HG03135 (cell line): ENCODE measurements around the gene PAMR1.
"Not testable (repeated sequence)": the region's sequence is repeated elsewhere in the genome, so short reads cannot be mapped to it uniquely, and the experiment has no call there.

ENCODE experiments used
- ATAC-seq: cut with Tn5 transposase; IDR thresholded peaks from one replicate; pipeline ENCODE4 v1.9.1; 2021; ENCODE audit warnings: mild to moderate bottlenecking, moderate library complexity; ENCODE audit not compliant: unreplicated experiment

The PAMR1 gene

DNA sequence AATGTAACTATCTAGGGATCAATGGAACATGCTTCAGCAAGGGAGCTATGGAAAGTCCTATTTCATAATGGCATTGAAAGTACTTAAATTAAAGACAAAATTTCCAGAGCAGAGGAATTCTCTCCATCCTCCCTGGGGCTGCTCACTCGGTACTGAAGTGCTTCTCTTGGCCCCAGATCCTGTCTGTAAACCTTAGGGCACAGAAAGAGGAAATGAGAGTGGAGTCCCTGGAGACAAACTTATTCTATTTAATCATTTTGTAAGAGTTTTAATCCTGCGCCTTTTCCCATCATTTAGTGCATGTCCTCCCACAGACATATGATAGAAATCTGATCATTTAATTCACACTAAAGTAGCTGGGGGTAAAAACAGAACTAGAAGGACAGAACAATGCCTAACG, 20.9 kb upstream of the PAMR1 start:
- no peak for ATAC-seq

DNA sequence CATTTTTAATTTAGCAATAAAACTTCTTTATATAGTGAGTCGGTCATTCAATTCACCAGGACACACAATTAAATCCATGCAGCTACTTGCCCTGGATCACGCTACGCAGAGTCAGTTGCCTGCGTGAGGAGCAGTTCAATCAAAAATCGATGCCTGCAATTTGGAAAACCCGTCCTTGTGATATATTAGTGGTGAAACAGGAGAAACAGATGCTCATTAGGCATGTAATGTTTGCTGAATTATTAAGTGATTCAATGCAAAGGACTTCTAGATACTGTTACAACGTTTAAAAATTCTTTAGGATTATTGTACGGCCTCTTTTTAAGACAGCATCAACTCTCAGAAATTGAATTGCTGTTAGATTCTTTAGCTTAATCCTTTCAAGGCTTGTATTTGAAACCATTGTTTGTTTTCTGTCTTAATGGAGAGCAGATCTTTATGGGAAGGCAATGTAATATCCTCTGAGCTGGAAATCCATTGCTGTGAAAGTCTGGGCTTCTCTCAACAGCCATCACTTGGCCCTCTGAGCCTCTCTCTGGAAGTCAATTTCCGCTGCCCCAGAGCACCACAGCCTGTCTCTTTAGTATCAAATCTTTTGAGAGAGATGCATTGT, 20.1 kb upstream of the PAMR1 start:
- no peak for ATAC-seq

DNA sequence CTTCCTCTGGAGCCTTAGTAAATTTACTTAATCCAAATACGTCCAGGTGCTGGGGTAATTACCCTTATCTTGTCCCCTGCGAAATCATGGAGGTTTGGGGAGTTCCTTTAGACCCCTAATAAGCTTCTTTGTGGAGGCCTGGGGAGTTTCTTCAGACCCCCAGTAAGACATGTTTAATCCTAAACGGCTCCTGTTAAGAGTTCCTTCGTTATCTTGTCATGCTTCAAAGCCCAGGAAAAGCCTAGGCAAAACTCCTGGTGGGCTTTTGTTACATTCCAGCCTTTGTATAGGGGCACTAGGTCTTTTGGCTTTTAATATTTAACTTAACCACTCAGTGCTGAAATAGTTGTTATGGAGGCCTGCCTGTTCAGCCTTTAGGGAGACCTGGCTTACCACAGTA, 18.1 kb upstream of the PAMR1 start:
- ATAC-seq, result no peak

DNA sequence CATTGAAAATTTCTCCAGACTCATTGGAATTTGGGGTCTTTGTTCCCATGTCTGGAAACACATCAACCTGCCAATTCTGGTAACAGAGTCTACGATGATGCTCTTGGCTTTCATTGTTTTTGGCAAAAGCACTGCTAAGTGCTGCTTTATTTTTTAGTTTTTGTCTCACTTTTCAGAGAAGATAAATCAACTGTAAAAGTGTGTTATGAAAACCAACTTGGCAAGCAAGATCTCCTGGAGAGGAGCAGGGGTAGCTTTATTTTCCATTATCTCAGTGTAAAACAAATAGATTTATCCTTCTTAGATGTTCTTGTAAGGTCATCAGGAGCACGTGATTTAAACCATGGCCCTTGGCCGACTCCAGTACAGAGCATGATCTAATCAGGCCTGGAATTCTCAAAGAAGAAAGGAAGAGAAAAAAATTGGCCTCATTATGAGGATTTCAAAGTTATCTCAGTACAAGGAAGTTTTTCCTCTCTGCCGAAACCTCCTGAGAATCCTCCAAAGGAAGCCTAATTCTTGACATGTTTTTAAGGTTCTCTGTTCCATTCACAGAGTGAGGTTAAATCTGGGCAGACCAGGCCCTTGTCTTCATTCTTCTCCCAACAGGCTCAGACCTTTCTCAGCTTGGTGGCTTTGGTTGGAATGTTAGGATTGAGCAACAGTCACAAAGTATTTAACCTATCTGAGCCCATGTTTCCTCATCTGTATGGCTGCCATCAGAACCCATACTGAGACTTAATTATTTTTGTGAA, 16.4 kb upstream of the PAMR1 start:
- no peak for ATAC-seq

DNA sequence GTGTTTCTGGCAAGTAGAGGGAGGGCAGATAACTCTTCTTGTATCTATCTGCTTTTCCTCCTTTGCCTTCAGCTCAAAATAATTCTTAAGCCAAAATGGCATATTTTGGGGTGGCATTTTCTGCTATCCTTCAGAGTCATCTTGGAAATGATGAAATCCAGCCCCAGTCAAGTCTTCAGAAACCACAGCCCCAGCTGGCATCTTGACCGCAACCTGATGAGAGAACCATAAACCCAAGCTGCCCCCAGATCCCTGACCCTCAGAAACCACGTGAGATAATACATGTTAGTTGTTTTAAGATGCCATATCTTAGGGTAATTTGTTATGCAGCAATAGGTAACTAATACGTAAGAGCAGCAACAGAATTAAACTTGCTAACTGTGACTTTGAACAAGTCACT, 15.1 kb upstream of the PAMR1 start:
- no peak for ATAC-seq

DNA sequence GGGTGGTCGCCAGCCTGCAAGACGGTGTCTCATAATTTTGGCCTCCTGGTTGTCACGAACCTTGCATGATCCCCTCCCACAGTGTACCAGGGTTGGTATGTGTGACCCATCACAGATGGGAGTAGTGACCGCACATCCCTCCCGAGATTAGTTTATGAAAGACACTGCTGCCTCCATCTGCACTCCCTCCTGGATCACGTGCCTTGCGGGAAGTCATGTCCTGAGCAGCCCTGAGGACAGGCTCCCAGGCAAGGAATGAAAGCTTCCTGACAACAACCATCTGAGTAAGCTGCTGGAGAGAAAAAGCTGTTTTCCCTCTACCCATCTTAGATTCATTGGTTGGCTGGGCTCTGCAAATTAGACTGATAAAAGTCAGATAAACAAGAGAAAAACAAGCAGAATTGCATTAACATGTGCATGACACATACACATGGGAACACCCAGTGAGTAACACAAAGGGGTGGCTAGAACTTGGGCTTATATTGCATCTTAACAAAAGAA, 14.4 kb upstream of the PAMR1 start:
- ATAC-seq, result no peak

DNA sequence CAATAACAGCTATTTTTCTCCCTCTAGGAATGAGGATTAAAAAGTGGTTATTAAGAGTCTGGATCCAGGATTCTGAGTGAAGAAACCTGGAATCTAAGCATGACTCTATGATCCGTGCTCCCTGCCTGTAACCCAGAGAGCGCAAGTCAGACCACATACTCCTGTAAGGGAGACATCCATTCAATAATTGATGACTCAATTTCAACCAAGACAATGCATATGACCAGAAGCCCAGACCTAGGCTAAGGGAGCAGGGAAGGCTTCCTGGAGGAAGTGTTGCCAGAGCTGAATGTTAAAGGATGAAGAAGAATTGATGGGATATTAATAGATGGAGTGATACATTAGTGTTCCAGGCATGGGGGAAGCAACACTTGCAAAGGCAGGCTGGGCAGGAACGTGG, 13.8 kb upstream of the PAMR1 start:
- no peak for ATAC-seq

DNA sequence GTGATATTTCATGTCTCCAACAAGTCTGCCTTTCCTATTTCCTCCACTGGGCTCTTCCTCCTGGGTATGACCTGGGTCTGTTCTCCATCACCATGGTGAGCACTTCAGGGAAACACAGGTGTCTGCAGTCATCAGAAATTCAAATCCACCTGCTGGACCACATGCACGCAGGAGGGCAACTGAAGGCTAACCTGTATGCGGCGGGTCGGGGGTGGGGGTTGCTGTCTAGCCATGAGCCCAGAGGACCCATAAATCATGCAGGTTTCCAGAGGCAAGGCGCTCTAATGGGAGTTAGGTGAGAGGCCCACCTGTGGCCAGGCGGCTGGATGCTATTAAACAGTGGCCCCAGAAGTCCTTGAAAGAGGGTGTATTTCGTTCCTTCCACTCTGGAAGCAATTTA, 11.1 kb upstream of the PAMR1 start:
- no peak for ATAC-seq

DNA sequence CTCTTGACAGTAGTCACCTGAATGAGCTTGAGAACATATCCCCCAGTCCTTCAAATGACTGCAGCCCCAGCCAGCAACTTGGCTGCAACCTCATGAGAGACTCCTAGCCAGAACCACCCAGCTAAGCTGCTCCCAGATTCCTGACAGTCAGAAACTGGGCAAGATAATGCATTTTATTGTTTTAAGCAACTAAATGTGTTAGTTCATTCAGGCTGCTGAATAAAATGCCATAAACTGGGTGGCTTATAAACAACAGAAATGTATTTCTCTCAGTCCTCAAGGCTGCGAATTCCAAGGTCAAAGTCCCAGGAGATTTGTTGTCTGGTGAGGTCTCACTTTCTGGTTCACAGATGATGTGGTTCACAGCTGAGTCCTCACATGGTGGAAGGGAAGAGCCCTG, 5.8 kb upstream of the PAMR1 start:
- ATAC-seq, result no peak

DNA sequence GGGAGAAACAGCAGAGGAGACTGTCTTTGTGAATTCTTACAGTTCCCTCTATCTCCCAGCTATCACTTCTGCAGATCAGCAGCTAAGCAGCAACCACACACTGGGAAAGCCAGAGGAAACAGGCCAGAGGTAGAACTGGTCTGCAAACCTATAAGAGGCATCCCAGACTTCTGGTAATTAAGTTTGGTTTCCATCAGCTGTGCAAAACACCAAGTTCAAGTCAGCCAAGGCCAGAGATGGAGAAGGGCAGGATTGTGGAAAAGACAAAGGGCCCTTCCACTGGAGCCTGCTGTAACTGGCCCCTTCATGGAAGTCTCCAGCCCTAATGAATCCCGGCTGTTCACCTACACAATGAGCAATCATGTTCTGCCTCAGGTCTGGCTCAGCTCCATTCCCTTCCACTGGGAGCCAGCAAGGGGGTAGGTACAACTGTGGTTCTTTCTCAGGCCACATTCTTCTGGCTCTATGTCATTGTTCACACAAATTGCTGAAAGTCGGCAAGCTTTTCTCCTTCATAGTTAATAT, 4.6 kb upstream of the PAMR1 start:
- no peak for ATAC-seq

DNA sequence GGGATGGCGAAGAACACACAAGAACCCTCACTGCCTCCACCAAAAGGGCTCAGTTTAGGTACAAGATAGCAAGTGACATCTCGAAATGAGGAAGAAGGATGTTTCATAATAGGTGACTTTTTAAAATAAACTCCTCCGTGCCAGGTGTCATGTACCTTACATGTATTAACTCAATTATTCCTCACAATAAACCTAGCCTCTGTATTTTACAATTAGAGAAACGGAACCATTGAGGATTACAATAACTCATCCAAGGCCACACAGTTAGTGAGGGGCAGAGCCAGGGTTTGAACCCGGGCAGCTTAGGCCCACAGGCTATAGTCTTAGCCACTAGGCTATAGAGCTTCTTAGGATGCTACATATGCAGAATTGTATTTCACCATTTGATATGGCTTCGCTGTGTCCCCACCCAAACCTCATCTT, 965 bp upstream of the PAMR1 start:
- ATAC-seq, result no peak

DNA sequence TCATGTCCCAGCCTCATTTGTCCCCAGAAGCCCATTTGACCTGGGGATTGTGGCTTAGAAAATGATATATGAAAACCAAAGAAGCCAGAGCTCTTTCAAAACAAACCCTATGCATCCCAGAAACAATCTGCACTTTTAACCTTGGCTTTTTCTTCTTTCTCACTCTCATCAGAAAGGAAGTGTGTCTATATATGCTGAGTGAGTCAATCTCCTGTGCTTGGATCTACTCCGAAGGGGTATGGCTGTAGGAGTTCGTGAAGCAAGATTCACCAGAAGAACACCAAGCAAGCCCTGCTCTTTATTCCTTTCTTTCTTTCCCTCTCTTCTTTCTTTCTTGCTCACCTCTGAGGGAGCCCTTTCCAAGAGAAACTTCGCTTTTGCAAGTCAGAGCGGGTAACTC, 636 bp downstream of the PAMR1 start:
- ATAC-seq, result no peak

DNA sequence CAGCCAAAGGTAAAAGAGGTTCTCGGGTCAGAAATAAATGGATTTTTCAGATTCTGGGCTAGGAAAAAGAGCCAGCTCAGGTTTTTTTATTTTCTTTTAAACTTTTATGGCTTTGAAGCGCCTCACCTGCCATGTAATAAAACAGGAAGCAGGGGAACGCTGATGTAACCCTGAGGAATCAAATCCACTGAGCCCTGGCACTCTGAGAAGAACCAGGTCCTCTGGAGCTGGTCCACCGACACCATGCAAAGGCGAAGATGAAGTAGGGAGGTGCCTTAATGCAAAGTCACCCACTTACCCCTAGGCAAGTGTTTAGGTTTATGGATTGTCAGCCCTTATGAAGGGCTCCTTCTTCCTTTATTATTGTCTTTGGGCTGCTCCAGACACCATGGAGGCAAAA, 1.6 kb downstream of the PAMR1 start:
- no peak for ATAC-seq

DNA sequence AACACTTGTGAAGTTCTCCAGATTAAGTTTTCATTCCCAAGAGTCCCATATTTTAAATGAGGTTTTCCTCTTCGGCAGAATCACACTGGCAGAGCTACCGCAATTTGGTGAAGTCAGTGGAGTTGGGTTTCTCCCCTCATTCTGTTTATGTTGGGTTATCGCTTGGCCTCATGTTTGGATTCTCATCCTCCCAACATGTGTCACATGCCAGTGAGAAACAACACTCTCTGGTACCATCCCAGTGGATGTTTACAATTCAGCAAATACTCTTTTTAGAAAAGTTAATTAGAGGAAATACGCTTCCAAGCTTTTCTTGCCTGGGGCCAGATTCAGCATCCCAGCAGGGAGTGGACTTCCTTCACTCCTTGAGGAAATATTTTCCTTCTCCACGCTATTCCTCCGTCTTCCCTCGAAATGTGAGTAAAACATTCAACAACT, 2.1 kb downstream of the PAMR1 start:
- no peak for ATAC-seq

DNA sequence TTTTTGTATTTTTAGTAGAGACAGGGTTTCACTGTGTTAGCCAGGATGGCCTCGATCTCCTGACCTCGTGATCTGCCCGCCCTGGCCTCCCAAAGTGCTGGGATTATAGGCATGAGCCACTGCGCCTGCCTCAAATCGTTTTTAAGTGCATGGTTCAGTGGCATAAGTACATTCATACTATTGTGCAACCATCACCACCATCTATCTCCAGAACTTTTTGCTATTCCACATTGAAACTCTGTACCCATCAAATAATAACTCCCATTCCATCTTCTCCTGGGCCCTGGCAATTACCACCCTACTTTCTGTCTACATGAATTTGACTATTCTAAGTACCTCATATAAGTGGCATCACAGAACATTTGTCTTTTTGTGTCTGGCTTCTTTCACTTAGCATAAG, 3.3 kb downstream of the PAMR1 start:
- not testable (repeated sequence) for ATAC-seq

DNA sequence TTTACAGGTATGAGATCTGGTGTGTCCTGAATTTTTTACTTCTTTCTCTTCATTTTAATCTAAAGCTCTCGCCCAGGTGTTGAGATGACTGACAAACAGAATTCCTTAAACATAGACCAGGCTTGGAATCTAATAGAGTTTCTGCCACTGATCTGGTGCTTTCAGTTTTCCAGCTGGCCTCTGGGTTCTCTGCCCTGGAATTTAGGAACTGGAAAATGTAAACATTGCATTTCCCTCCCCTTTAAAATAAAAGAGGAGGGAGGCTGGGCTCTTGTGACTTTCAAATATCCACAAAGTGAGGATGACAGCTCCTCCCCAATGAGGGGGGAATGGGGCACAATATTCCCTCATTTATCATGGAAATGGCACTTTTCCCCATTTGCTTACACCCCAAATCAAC, 5.0 kb downstream of the PAMR1 start:
- ATAC-seq, result no peak

DNA sequence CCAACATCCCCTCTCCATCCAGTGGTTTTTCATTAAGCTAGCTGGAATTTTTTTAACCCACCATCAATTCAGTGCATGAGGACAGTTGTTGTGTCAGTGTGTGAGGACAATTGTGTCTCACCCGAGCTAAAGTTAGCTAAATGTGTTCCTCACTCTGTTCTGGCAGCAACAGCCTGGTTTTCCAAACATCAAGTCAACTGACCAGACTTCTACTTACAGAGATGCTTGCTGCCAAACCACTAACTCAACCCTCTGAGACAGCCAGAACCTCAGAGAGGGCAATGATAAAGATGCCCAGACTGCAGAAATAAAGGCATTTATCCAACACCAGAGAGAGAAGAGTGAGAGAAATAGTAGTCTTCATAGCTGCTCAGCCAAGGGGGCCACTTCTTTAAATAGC, 6.7 kb downstream of the PAMR1 start:
- no peak for ATAC-seq

DNA sequence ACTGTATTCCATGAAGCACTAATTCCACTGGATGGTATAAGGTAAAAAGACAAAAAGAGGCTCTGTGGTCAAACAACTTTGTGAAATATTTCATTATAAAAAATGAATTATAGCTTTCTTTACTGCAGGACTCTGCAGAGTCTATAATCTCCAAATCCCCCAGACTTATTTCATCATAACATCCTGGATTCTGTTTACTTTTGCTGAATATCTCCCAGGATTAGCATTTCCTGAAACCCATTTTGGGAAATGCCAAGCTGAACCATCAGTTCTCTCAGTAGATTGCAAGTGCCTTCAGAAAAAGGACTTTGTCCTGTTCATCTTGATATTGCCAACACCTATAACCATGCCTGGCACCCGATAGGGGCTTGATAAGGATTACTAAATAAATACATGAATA, 7.9 kb downstream of the PAMR1 start:
- no peak for ATAC-seq

DNA sequence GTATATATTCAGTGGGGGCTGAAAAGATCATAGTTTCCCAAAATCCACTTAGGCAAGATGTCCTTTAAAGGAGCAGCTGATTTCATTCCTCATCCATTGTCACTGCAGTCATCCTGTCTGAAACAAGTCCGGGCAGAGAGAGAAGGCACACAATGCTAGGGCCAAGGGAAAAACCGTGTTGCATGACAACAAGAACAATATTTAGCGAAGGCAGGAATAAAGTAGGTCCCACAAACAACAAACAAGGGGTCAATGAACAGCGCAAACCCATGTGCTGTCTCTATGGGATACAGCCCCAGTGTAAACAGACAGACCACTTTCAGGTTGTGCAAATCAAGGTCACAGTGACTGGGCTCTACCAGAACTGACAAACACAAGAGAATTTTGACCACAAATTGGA, 9.0 kb downstream of the PAMR1 start:
- no peak for ATAC-seq

DNA sequence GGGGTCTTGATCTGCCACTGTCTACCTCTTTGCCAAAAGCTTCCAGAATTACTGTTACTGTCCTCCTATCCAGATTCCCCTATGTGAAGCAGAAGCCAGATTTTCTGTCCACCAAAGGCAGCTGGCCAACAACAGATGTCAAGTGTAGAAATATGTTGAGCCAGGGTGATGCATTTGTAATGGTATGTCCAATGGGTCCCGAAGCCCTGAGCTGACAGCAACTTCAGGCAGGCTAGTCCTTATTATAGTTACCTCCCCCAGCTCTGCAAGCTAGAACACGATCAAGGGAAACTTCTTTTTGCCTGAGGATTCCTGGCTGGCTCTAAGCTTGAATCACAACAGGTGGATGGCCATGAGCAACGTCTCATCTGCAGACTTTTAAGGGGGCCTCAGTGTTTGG, 10.2 kb downstream of the PAMR1 start:
- ATAC-seq, result no peak

DNA sequence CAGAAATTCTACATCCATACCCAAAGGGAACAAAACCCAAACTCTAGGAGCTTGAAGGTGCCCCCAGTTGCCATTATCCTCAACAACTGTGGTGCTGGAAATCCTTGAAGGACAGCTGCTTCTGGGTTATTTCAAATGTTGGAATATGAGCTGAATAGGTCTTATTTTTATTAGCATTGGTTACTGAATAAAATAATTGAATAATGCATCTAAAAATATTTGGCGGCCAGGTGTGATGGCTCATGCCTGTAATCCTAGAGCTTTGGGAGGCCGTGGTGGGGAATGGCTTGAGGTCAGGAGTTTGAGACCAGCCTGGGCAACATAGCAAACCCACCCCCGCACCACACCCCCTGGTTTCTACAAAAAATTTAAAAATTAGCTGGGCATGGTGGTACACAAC, 10.9 kb downstream of the PAMR1 start:
- ATAC-seq, result no peak

DNA sequence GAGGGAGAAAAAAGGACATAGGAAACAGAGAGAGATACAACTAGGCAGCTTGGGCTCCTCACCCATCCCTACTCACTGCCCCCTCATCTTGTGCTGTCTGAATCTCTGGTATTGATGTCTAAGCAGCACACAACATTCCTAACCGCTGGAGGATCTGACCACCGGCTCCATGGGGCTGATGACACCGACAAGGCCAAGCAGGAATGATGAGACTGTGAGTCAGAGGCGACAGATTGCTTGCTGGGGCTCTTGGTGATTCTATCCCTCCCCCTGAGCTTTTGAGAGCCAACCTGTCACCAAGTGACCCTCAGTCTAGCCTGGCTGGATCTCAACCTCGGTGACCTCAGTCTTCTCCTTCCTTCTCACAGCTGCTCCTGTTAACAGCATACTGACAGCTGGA, 13.8 kb downstream of the PAMR1 start:
- ATAC-seq, result no peak
